Heart left ventricle (tissue), 13 donors: ENCODE results near the gene AMN.

Experiments
- CTCF ChIP-seq, 12 donors: fragments of 200-600 bp; sonication (generic) in 4 of 12; IDR thresholded peaks; one replicate each; pipeline versions ENCODE4 v1.5.0 to v1.8.0; 2018 to 2022; ENCODE audit warnings: antibody characterized with exemption in 12 of 12, mild to moderate bottlenecking in 5 of 12
- POLR2A ChIP-seq, 2 donors: fragments of 450-650 bp; IDR thresholded peaks; one replicate each; pipeline ENCODE4 v1.6.1; 2017; ENCODE audit warnings: antibody characterized with exemption in 2 of 2, mild to moderate bottlenecking in 2 of 2, moderate library complexity in 2 of 2
- donor health status: ischemic (EF 13 %, LVEDD 7.1; RV severe dilation, severe dysfunction).
- donor health status: DM: no; HTN: yes; CAD: no.
- donor health status: DM: no; HTN: no; CAD: no.
- donor health status: ischemic (EF 25% LVEDD 6.9; RV normal size, moderate dysfunction).
- donor health status: ischemic (EF 25% LVEDD 5.7; RV mildly dilated, moderate dysfunction).
- donor health status: ischemic (EF 35%, LVEDD 5.7; RV mildly dilated, moderate dysfunction).
- donor health status: nonischemic (EF 11% LVEDD 7.7; RV severe dilation, severe dysfunction).
- donor health status: DM: yes; HTN: yes; CAD: no.
- donor health status: PGD.
- donor health status: ischemic (EF 29% LVEDD 5.4; RV normal size, mild dysfunction).
- donor health status: nonischemic (EF 23%, LVEDD 6.1; RV moderate dilation, normal function).

- no peak for TF ChIP-seq POLR2A (IDR thresholded peaks at IDR 0.05)
- TF ChIP-seq CTCF (IDR thresholded peaks at IDR 0.05): no peak
Measured at GRCh38 chr14:102932484-102933248, 10.2 kb downstream of the AMN start.
